ENCODE data around the gene ACER2.
"Not testable (repeated sequence)": the region's sequence is repeated elsewhere in the genome, so short reads cannot be mapped to it uniquely, and the experiment has no call there.

The ACER2 gene

GRCh38 chr9:19408693-19409400 lies at the start of gene ACER2:
Gene ACER2 (plus strand): TSS chr9:19409009. CDS start chr9:19409085, 76 bp downstream.
- peak; percentile 61 for TF ChIP-seq POLR2A (IDR thresholded peaks at IDR 0.05; ENCODE audit: low read depth, low read length)
- FAIRE-seq (peak; percentile 97), DNase-seq (ENCODE audit: insufficient read length, low spot score) (peak; percentile 88)

GRCh38 chr9:19369107-19369506 lies 39.7 kb upstream of the ACER2 start:
- FAIRE-seq (no peak), DNase-seq (ENCODE audit: insufficient read length, low spot score) (no peak)
- no peak for TF ChIP-seq POLR2A (IDR thresholded peaks at IDR 0.05; ENCODE audit: low read depth, low read length)

GRCh38 chr9:19371942-19372341 lies 36.9 kb upstream of the ACER2 start:
- no peak for FAIRE-seq
- no peak for TF ChIP-seq POLR2A (IDR thresholded peaks at IDR 0.05; ENCODE audit: low read depth, low read length)
- no peak for DNase-seq (ENCODE audit: insufficient read length, low spot score)

GRCh38 chr9:19372567-19372966 lies 36.2 kb upstream of the ACER2 start:
- DNase-seq (ENCODE audit: insufficient read length, low spot score) (no peak), FAIRE-seq (no peak)
- no peak for TF ChIP-seq POLR2A (IDR thresholded peaks at IDR 0.05; ENCODE audit: low read depth, low read length)

GRCh38 chr9:19373527-19373926 lies 35.3 kb upstream of the ACER2 start:
- TF ChIP-seq POLR2A (IDR thresholded peaks at IDR 0.05; ENCODE audit: low read depth, low read length): no peak
- peak; percentile 80 for FAIRE-seq
- no peak for DNase-seq (ENCODE audit: insufficient read length, low spot score)

GRCh38 chr9:19375538-19375937 lies 33.3 kb upstream of the ACER2 start:
- peak; percentile 27 for FAIRE-seq
- no peak for DNase-seq (ENCODE audit: insufficient read length, low spot score)
- TF ChIP-seq POLR2A (IDR thresholded peaks at IDR 0.05; ENCODE audit: low read depth, low read length): no peak

GRCh38 chr9:19376931-19377330 lies 31.9 kb upstream of the ACER2 start:
- FAIRE-seq (no peak), DNase-seq (ENCODE audit: insufficient read length, low spot score) (no peak)
- TF ChIP-seq POLR2A (IDR thresholded peaks at IDR 0.05; ENCODE audit: low read depth, low read length): no peak

GRCh38 chr9:19378164-19378563 lies 30.6 kb upstream of the ACER2 start:
- DNase-seq (ENCODE audit: insufficient read length, low spot score) (no peak), FAIRE-seq (no peak)
- TF ChIP-seq POLR2A (IDR thresholded peaks at IDR 0.05; ENCODE audit: low read depth, low read length): no peak

GRCh38 chr9:19378647-19379046 lies 30.2 kb upstream of the ACER2 start:
- FAIRE-seq (peak; percentile 20), DNase-seq (ENCODE audit: insufficient read length, low spot score) (no peak)
- TF ChIP-seq POLR2A (IDR thresholded peaks at IDR 0.05; ENCODE audit: low read depth, low read length): no peak

GRCh38 chr9:19379283-19379682 lies 29.5 kb upstream of the ACER2 start:
- FAIRE-seq (peak; percentile 72), DNase-seq (ENCODE audit: insufficient read length, low spot score) (no peak)
- no peak for TF ChIP-seq POLR2A (IDR thresholded peaks at IDR 0.05; ENCODE audit: low read depth, low read length)

- TF ChIP-seq POLR2A (IDR thresholded peaks at IDR 0.05; ENCODE audit: low read depth, low read length): no peak
- DNase-seq (ENCODE audit: insufficient read length, low spot score) (no peak), FAIRE-seq (no peak)
These were observed 29.1 kb upstream of the ACER2 start for GRCh38 chr9:19379697-19380046.

GRCh38 chr9:19380826-19381075 lies 28.1 kb upstream of the ACER2 start:
- no peak for DNase-seq (ENCODE audit: insufficient read length, low spot score)
- no peak for TF ChIP-seq POLR2A (IDR thresholded peaks at IDR 0.05; ENCODE audit: low read depth, low read length)
- FAIRE-seq: peak; percentile 74

GRCh38 chr9:19381656-19382055 lies 27.2 kb upstream of the ACER2 start:
- no peak for TF ChIP-seq POLR2A (IDR thresholded peaks at IDR 0.05; ENCODE audit: low read depth, low read length)
- DNase-seq (ENCODE audit: insufficient read length, low spot score) (no peak), FAIRE-seq (no peak)

GRCh38 chr9:19385212-19385611 lies 23.6 kb upstream of the ACER2 start:
- not testable (repeated sequence) for FAIRE-seq; DNase-seq (ENCODE audit: insufficient read length, low spot score)

GRCh38 chr9:19385786-19386501 lies 22.9 kb upstream of the ACER2 start:
- DNase-seq (ENCODE audit: insufficient read length, low spot score) (no peak), FAIRE-seq (no peak)
- TF ChIP-seq POLR2A (IDR thresholded peaks at IDR 0.05; ENCODE audit: low read depth, low read length): no peak
